HepG2 (cell line): ENCODE measurements around the gene PARP16.

Experiments used
- CBX5 ChIP-seq: sonication (generic); formaldehyde crosslinking; IDR thresholded peaks from 2 replicates; pipeline ENCODE4 v1.4.0; 2020; ENCODE audit warnings: missing genetic modification reagents, borderline replicate concordance
- ZC3H13 ChIP-seq: sonication (generic); formaldehyde crosslinking; IDR thresholded peaks from 2 replicates; pipeline ENCODE4 v1.8.1; 2023; ENCODE audit warnings: mild to moderate bottlenecking, missing genetic modification reagents, moderate library complexity
- ZNF552 ChIP-seq: sonication (generic); formaldehyde crosslinking; IDR thresholded peaks from 2 replicates; pipeline ENCODE4 v1.9.0; 2022; ENCODE audit warnings: missing genetic modification reagents, mild to moderate bottlenecking, borderline replicate concordance
- TF ChIP-seq, protein P1 (sequence below): sonication (generic); IDR thresholded peaks from 2 replicates; pipeline ENCODE4 v1.6.1; 2016; ENCODE audit warnings: low read depth, borderline replicate concordance
- TF ChIP-seq, protein P2 (sequence below): sonication (generic); formaldehyde crosslinking; IDR thresholded peaks from 2 replicates; pipeline ENCODE4 v1.9.0; 2021; ENCODE audit warnings: missing genetic modification reagents, mild to moderate bottlenecking, borderline replicate concordance

DNA sequence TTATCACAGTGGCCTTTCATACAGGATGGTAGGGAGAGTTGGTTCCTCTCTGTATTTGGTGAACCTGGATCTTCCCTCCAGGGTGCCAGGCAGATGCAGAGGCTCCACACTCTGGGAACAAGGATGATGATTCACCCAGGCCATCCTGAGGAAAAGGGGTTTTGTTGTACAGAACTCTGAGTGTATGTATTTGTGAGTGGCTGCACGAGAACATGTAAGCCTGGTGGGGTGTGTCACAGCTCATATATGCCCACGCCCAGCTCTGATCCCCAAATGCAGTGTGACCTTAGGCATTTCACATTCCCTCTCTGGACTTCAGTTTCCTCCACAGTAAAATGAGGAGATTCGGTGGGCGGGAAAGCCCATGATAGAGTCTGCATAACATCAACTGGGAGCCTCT lies 63.8 kb downstream of the PARP16 start:
- TF ChIP-seq ZNF552 (CRISPR knock-in tag) = no peak
- TF ChIP-seq CBX5 (CRISPR knock-in tag) = no peak
- TF ChIP-seq ZC3H13 = no peak
- TF ChIP-seq, protein P1, sequence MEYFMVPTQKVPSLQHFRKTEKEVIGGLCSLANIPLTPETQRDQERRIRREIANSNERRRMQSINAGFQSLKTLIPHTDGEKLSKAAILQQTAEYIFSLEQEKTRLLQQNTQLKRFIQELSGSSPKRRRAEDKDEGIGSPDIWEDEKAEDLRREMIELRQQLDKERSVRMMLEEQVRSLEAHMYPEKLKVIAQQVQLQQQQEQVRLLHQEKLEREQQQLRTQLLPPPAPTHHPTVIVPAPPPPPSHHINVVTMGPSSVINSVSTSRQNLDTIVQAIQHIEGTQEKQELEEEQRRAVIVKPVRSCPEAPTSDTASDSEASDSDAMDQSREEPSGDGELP = no peak
- TF ChIP-seq, protein P2, sequence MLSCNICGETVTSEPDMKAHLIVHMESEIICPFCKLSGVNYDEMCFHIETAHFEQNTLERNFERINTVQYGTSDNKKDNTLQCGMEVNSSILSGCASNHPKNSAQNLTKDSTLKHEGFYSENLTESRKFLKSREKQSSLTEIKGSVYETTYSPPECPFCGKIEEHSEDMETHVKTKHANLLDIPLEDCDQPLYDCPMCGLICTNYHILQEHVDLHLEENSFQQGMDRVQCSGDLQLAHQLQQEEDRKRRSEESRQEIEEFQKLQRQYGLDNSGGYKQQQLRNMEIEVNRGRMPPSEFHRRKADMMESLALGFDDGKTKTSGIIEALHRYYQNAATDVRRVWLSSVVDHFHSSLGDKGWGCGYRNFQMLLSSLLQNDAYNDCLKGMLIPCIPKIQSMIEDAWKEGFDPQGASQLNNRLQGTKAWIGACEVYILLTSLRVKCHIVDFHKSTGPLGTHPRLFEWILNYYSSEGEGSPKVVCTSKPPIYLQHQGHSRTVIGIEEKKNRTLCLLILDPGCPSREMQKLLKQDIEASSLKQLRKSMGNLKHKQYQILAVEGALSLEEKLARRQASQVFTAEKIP = no peak
